MG63 (cell line): ENCODE measurements around the gene DPP10. TPM values are rescaled to one million over a fixed set of nuclear protein-coding genes. Genes with fewer than 3 reads are reported as not detected.
"Not testable (repeated sequence)": the region's sequence is repeated elsewhere in the genome, so short reads cannot be mapped to it uniquely, and the experiment has no call there.

Experiments used
- DNase-seq: peaks from one replicate; pipeline ENCODE4 v3.0.0-alpha.2; 2020
- H3K27me3 ChIP-seq: fragments of 250-450 bp; sonication (Bioruptor Pico); 2 replicates; pipeline ENCODE4 v1.5.1; 2020; ENCODE audit warnings: mild to moderate bottlenecking, moderate library complexity
- H3K36me3 ChIP-seq: fragments of 250-450 bp; sonication (Bioruptor Pico); 2 replicates; pipeline ENCODE4 v1.5.1; 2020; ENCODE audit warnings: mild to moderate bottlenecking, moderate library complexity
- H3K4me3 ChIP-seq: fragments of 250-450 bp; sonication (Bioruptor Pico); 2 replicates; pipeline ENCODE4 v1.5.1; 2020; ENCODE audit warnings: mild to moderate bottlenecking, moderate library complexity
- H3K9me3 ChIP-seq: fragments of 250-450 bp; sonication (Bioruptor Pico); 2 replicates; pipeline ENCODE4 v1.5.1; 2020; ENCODE audit warnings: mild to moderate bottlenecking, moderate library complexity
- total RNA-seq: library from RNA; depleted of rRNA; stranded (reverse); fragments of >200 nt; shearing (Covaris generic); gene quantifications from 2 replicates; pipeline ENCODE4 v1.2.3, GENCODE V29; 2014; ENCODE audit warnings: low replicate concordance

The DPP10 gene
- total RNA-seq, 1 experiment from 2014 or later: 6.4 TPM

DNA sequence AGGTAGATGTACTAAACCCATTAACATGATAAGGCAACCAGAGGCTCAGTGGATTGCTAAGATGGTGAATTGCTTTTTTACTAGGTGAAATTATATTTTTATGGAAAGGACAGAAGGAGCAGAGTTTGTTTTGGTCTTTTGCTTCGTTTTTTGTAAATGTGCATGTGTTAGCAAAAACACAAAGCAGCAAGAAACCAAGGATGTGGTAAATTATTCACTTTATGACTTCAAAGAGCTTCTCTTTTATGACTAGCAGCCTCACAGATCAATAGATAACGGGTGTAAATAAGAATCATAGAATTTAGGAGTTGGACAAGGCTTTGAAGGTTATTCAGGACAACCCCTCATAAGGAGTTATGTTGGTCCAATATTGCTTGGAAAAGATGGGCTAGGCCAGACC, 615.0 kb downstream of the DPP10 start:
- Histone ChIP-seq H3K36me3 (no peaks in the 10 kb centered on the region), H3K9me3 (no peaks in the 10 kb centered on the region), H3K27me3 (no peaks in the 10 kb centered on the region), H3K4me3 (no peak overlapping the region)
- DNase-seq: no peak

DNA sequence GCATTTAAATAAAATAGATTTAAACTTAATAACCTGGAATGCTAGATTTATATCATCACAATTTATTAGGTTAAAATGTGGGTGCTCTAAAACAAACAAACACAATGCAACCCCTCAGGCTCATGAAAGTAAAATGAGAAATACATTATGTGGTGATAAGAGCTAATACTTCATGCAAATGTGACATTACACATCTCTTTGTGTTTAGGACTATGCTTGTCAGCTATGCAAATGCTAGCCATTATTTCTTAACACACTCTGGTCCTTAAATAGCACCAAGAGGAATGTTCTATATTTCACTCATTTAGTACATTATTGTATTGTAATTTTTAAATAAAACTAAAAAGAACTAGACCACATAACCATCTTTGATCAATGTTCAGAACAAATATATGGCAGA, 627.6 kb downstream of the DPP10 start:
- no peaks in the 10 kb centered on the region for H3K36me3 ChIP-seq
- no peaks in the 10 kb centered on the region for H3K27me3 ChIP-seq
- DNase-seq: no peak
- H3K9me3 ChIP-seq: no peaks in the 10 kb centered on the region
- no peak overlapping the region for H3K4me3 ChIP-seq

DNA sequence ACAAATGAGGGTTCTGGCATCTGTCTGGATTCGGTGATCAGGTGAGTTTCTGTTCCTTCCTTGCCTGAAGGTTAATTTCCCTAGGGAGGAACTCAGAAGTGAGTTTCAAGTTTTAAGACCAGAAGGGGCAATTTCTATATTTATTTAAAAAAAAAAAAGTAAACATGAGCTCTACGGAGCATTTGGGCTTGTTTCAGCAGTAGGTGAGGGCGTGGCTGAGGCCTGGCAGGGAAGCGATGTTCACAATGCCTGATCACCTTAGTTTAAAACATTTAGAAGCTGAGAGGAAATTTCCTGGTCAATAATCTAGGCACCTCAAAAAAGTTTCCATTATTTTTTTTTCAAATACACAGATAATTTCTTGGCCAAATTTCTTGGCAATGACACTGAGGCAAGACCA, 629.1 kb downstream of the DPP10 start:
- H3K36me3 ChIP-seq: no peaks in the 10 kb centered on the region
- no peak for DNase-seq
- H3K27me3 ChIP-seq: no peaks in the 10 kb centered on the region
- no peaks in the 10 kb centered on the region for H3K9me3 ChIP-seq
- no peak overlapping the region for H3K4me3 ChIP-seq

DNA sequence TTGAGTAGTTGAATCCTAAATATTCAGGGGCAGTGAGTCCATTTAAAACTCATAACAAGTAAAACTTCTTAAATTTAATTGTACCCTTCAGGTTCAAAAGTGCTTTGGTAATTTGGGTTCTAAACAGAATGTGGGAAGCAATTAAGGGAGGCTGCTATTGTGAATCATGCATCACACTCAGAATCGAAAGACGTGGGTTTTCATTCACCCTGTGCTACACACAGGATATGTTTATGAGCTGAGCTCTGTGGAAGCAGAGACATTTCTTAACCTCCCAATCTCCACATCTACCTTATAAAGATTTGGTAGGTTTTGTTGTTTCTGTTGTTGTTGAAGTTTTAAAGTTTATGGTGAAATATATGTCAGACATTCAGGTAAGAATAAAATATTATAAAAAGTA, 633.4 kb downstream of the DPP10 start:
- H3K36me3 ChIP-seq: no peaks in the 10 kb centered on the region
- H3K9me3 ChIP-seq: no peaks in the 10 kb centered on the region
- no peak overlapping the region for H3K4me3 ChIP-seq
- no peak for DNase-seq
- no peaks in the 10 kb centered on the region for H3K27me3 ChIP-seq

DNA sequence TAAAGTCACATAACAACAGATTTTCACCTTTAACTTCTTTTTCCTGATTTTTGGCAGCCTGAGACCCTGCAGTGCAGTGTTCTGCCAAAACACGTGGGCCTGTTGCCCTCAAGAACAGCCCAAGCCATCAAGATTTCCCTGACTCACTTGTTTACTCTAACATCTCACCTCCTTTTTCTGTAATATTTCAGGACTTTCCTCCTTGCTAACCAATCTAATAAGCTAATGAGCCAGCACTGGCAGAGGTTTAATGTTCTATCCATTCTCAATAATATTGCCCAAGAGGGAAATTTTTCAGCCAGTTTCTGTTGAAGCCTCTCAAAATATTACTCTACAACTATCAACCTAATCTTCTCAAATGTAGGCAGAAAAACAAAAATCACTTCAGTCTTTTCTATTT, 635.2 kb downstream of the DPP10 start:
- Histone ChIP-seq H3K9me3 (no peaks in the 10 kb centered on the region), H3K27me3 (no peaks in the 10 kb centered on the region), H3K4me3 (no peak overlapping the region), H3K36me3 (no peaks in the 10 kb centered on the region)
- DNase-seq: peak; percentile 11

DNA sequence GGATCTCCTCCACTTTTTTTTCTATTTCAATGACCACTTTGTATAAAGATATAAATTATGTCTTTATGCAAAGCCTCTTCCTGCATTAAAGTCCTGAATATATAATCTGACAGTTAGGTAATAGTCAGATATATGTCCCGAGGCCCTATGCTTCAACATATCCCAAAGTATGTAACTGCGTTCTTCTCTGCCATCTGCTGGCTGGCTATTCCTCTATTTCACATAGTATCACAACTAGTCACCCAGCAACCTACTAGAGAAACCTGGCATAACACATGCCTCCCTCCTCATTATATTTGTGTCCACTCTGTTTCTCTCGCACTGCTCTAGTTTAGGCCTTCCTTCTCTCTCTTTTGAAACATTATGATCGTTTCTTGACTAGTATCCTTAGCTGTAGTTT, 640.8 kb downstream of the DPP10 start:
- no peaks in the 10 kb centered on the region for H3K36me3 ChIP-seq
- H3K4me3 ChIP-seq: no peak overlapping the region
- peak; percentile 23 for DNase-seq
- no peaks in the 10 kb centered on the region for H3K9me3 ChIP-seq
- H3K27me3 ChIP-seq: no peaks in the 10 kb centered on the region

DNA sequence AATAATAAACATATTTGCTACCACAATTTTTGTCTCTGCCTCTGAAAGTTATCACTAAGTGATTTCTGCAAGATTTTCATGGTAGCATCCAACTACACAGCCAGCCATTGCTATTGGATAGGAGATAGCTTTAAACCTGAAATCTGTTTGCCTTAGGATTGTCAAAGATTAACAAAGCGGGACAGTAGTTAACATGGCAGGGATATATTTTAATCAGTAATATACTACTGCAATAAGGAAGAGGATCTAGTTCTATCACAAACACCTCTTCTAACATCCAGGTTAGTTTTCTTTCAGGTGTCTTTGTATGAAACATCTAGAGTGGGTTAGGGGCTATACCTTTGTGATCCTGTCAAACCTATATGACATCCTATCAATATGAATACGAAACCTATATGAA, 641.3 kb downstream of the DPP10 start:
- no peaks in the 10 kb centered on the region for H3K27me3 ChIP-seq
- no peak for DNase-seq
- H3K36me3 ChIP-seq: no peaks in the 10 kb centered on the region
- H3K4me3 ChIP-seq: no peak overlapping the region
- no peaks in the 10 kb centered on the region for H3K9me3 ChIP-seq

DNA sequence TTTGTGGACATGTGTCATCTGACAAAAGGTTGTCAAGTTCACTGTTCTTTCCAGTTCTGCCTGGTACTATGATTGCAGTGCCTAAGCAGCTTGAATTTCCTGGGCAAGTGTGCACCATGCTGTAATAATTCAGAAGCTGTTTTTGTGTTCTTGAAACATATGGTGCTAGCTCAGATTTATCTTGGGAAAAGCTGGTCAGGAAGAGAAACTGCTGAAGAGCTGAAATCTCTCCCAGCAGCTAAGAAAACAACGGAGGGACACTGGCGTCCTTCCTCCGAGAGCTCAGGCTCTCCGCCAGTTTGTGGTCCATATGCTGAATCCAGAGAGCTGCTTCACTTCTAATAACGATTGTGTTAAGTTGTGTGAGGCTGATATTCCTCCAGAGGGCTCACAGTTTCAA, 642.0 kb downstream of the DPP10 start:
- no peaks in the 10 kb centered on the region for H3K9me3 ChIP-seq
- H3K27me3 ChIP-seq: no peaks in the 10 kb centered on the region
- DNase-seq: no peak
- H3K4me3 ChIP-seq: no peak overlapping the region
- no peaks in the 10 kb centered on the region for H3K36me3 ChIP-seq

DNA sequence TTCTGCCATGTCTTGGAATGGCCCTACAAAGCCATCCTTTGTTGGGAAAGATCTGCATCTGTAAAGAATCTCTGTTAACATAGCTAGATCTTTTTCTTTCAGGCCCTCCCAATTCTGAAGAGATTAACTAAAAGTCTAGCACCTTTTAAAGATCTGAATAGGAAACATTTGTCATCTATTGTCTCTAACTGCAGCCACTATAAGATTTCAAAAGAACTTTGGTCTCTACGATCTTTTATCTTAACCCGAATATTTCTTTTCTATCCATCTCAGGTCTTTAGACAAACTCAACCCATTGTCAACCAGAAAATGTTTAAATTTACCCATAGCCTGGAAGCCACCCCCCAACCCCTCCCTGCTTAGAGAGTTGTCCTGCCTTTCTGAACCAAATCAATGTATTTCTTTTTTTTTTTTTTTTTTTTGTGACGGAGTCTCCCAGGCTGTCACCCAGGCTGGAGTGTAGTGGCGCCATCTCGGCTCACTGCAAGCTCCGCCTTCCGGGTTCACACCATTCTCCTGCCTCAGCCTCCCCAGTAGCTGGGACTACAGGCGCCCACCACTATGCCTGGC, 643.7 kb downstream of the DPP10 start:
- not testable (repeated sequence) for H3K27me3 ChIP-seq, H3K36me3 ChIP-seq, DNase-seq, H3K9me3 ChIP-seq, H3K4me3 ChIP-seq

DNA sequence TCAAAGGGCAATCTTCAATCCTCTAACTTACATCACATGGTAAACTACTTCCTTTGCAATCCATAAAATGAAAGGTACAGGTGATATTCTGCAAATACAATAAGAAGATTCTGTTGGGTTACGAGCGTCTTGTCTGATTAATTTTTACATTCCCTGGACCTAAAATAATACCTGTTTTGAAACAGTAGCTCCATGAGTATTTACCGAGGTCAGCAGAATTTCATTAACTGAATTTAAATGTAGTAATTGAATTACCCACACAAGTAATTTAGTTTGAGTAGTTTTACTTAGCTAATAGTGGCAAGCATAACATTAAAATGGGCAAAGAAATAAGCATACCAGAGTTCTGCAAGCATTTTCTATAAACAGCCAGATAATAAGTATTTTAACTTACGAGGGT, 652.0 kb downstream of the DPP10 start:
- Histone ChIP-seq H3K9me3 (no peaks in the 10 kb centered on the region), H3K27me3 (no peaks in the 10 kb centered on the region), H3K4me3 (no peak overlapping the region), H3K36me3 (no peaks in the 10 kb centered on the region)
- DNase-seq: no peak

DNA sequence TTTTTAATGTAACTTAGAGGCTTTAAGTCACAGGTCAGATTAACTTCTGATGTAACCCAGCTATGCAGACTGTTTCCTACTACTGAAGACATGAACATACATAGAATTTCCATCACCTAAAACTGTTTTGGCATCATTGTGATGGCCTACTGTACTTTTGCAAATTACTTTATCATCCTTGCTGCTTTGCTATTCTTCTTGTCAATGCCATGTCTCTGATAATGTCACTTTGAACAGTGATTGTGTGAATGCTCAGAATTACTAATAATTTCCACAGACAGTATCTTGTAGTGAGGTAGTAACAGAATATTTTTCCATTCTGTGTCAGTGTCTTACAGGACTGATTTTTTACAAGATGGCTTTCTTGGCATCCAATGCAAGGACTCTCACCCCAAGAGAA, 663.5 kb downstream of the DPP10 start:
- H3K4me3 ChIP-seq: no peak overlapping the region
- no peaks in the 10 kb centered on the region for H3K36me3 ChIP-seq
- DNase-seq: no peak
- H3K9me3 ChIP-seq: no peaks in the 10 kb centered on the region
- H3K27me3 ChIP-seq: no peaks in the 10 kb centered on the region

DNA sequence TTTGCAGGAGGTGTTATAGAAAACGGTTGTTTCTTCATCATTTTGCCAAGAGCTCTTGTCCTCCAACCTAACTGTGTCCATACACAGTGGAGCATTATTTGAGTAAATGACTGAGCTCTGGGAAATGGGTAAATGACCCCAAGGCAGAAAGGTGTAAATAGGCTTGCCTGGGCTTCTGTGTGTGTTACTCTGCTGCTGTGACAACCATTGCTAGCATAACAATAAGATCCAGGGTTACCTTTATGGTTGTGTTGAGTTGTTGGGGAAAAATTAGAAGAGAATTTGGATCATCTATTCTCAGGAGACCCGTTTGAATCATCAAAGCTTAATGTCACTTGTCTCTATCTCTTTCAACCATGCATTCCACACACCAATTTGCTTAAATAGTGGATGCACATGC, 672.7 kb downstream of the DPP10 start:
- H3K27me3 ChIP-seq: no peaks in the 10 kb centered on the region
- no peaks in the 10 kb centered on the region for H3K9me3 ChIP-seq
- DNase-seq: no peak
- H3K4me3 ChIP-seq: no peak overlapping the region
- H3K36me3 ChIP-seq: no peaks in the 10 kb centered on the region

DNA sequence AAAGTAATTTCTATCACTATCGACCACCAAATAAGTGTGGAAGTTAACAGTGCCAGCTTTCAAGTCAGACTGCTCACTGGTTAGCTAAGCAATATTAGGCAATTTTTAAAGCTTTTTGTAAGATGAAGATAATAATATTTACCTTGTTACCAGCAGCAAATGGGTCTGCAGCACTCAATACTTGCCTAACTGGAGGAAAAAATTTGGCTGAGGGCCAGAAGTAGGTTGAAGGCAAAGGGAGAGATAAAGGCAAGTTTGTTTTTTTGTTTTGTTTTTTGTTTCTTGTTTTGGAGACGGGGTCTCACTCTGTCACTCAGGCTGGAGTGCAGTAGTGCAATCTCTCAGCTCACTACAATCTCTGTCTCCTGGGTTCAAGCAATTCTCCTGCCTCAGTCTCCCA, 675.9 kb downstream of the DPP10 start:
- H3K9me3 ChIP-seq: no peaks in the 10 kb centered on the region
- DNase-seq: no peak
- no peaks in the 10 kb centered on the region for H3K27me3 ChIP-seq
- H3K36me3 ChIP-seq: no peaks in the 10 kb centered on the region
- H3K4me3 ChIP-seq: no peak overlapping the region

DNA sequence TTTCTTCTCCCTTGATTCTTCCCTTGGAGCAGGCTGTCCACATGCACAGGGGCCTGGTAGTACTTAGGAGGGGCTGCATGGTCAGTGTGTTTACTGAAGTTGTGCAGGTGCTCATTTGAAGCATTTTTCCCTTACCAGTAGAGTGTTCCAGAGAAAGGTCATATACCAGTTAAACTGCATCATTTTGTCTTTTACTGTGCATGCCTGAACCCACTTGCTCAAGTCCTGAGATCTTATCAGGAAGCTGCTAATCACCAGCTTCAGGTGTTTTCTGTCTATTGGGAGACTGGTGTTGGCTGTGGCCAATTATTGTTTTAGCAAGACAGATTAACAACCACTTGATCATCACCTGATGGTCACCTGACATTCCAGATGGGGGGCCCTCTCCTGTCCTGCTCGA, 676.6 kb downstream of the DPP10 start:
- DNase-seq: no peak
- no peaks in the 10 kb centered on the region for H3K36me3 ChIP-seq
- no peaks in the 10 kb centered on the region for H3K27me3 ChIP-seq
- H3K4me3 ChIP-seq: no peak overlapping the region
- H3K9me3 ChIP-seq: no peaks in the 10 kb centered on the region

DNA sequence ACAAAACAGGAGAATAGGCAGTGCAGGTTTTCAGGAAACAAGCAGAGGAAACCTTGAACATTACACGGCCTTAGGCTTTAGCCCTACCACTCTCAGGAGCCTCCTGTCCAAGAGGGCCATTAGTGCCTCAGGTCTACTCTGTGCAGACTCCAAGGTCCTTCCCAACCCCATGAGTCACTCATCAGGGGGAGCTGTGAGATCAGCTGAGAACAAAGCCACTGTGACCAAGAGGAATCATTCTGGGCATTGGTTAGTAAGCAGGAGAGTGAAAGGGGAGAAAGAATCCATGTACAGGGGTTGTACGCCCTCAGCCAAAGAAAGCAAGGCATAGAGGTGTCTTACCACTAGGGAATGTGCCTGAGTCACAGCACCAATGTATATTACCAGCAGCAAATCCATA, 680.3 kb downstream of the DPP10 start:
- Histone ChIP-seq H3K36me3 (no peaks in the 10 kb centered on the region), H3K9me3 (no peaks in the 10 kb centered on the region), H3K4me3 (no peak overlapping the region), H3K27me3 (no peaks in the 10 kb centered on the region)
- peak; percentile 16 for DNase-seq

DNA sequence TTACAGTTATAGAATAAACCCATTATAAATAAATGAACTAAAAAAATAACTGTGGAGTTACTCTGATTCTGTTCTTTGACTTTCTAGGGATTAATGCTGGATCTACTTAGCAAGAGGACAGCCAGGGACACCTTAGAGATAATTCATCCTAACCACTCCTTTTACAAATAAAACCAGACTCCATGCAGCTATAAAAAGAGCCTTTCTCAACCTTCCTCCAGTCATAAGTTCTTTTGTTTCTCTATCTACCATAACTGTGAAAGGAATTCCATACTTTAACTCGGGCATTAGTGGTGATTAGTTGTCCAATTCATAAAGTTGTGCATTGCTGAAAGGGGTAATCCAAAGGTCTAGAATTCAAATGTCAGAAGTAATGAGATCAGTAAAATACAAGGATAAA, 682.4 kb downstream of the DPP10 start:
- no peak for DNase-seq
- H3K36me3 ChIP-seq: no peaks in the 10 kb centered on the region
- no peaks in the 10 kb centered on the region for H3K27me3 ChIP-seq
- no peaks in the 10 kb centered on the region for H3K9me3 ChIP-seq
- no peak overlapping the region for H3K4me3 ChIP-seq

DNA sequence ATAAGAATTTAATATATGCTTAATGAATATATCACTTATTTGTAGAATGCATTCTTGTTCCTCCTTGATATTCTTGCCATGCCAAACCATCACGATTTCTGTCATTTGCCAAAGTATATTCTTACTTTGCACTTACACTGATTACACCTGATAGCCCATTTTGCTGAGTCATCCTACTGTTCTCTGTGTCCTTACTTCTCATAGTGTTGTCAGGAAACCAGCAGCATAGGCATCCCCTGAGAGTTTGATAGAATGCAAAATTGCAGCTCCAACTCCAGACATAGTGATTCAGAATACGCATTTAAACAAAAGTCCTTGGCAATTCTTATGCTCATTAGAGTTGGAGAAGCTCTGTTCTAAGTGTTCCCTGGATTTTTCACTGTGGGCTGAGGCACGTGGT, 687.1 kb downstream of the DPP10 start:
- Histone ChIP-seq H3K27me3 (no peaks in the 10 kb centered on the region), H3K36me3 (no peaks in the 10 kb centered on the region), H3K4me3 (no peak overlapping the region), H3K9me3 (no peaks in the 10 kb centered on the region; the same call in 1 of the 2 replicates)
- no peak for DNase-seq

DNA sequence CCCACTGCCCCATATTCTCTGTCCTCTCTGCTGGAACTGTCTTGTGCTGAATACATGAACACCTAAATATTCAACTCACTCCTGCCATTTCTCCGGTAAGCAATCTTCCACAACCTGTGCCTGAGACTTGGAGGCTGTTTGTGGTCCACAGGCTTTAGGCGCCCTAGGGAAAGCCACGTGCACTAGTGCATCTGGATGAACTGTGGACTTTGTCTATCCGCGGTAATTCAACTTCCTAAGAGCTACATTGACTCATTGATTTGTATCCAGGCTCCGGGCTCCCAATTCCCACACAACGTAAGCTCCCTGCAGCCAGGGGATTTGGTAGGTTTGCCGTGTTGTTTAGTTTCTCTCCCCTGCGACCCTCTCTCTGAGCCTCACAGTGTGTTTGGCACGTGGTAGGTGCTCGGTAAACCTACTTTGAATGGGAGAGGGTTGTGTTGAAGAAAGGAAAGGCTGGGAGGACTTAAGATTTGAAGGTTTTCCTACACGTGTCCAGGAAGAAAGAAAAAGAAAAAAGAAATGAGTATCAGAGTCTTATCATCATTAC, 718.2 kb downstream of the DPP10 start:
- peaks cover 8% of the 10 kb centered on the region for H3K27me3 ChIP-seq
- no peaks in the 10 kb centered on the region for H3K36me3 ChIP-seq
- no peaks in the 10 kb centered on the region for H3K9me3 ChIP-seq
- H3K4me3 ChIP-seq: peak overlapping the region; percentile 49
- no peak for DNase-seq
